Activated CD4-positive, alpha-beta memory T cell treated with anti-CD3 and anti-CD28 coated beads for 36 hours (primary cell): ENCODE results near the gene CTSE. TPM values are rescaled to one million over a fixed set of nuclear protein-coding genes. Genes with fewer than 3 reads are reported as not detected.
"Not testable (repeated sequence)": the region's sequence is repeated elsewhere in the genome, so short reads cannot be mapped to it uniquely, and the experiment has no call there.

Experiments
- CTCF ChIA-PET: fragments of 350-600 bp; sonication (Branson Sonifier 250); formaldehyde crosslinking; loops from one replicate; lab custom pipeline; 2021; ENCODE audit warnings: antibody characterized with exemption, inconsistent platforms; lab: Charles Lee
- POLR2A ChIA-PET: fragments of 350-600 bp; sonication (Branson Sonifier 250); formaldehyde crosslinking; loops from one replicate; lab custom pipeline; 2021; ENCODE audit warnings: antibody characterized with exemption; lab: Charles Lee
- DNase-seq: peaks from one replicate; pipeline ENCODE4 v3.0.0-alpha.2; 2020
- H3K27ac Mint-ChIP-seq: one replicate; pipeline ENCODE4 v1.8.0; 2021; ENCODE audit warnings: mixed read lengths
- H3K27me3 Mint-ChIP-seq: one replicate; pipeline ENCODE4 v1.8.0; 2021; ENCODE audit warnings: mixed read lengths
- H3K36me3 Mint-ChIP-seq: one replicate; pipeline ENCODE4 v1.8.0; 2021; ENCODE audit warnings: mixed read lengths
- H3K4me1 Mint-ChIP-seq: one replicate; pipeline ENCODE4 v1.8.0; 2021; ENCODE audit warnings: low read depth, mixed read lengths
- H3K4me3 Mint-ChIP-seq: one replicate; pipeline ENCODE4 v1.8.0; 2021; ENCODE audit warnings: mild to moderate bottlenecking, mixed read lengths
- H3K9me3 Mint-ChIP-seq: one replicate; pipeline ENCODE4 v1.8.0; 2021; ENCODE audit warnings: mixed read lengths
- intact Hi-C: fragments of 100-400 bp; cut with micrococcal nuclease; formaldehyde crosslinking; loops from one replicate; pipeline ENCODE4 v1.15.1; 2023
- total RNA-seq, 2 experiments: library from RNA; stranded (reverse); gene quantifications; one replicate each; pipeline ENCODE4 v1.2.3, GENCODE V29; 2021

The CTSE gene
- total RNA-seq, 2 experiments from 2014 or later: not detected

- DNase-seq: no peak
- H3K27me3 Mint-ChIP-seq: no peaks in the 10 kb centered on the region
- intact Hi-C loops: no loop called here
- CTCF ChIA-PET: interaction anchor here (1.6 kb wide), 1 partner anchor 82 kb away, joined by 3 read pairs; no protein-coding TSS in a partner anchor
- H3K4me3 Mint-ChIP-seq: no peak overlapping the region
- no peaks in the 10 kb centered on the region for H3K36me3 Mint-ChIP-seq
- no peak overlapping the region for H3K27ac Mint-ChIP-seq
- peaks cover 4% of the 10 kb centered on the region for H3K9me3 Mint-ChIP-seq
- no peaks in the 10 kb centered on the region for H3K4me1 Mint-ChIP-seq
- POLR2A ChIA-PET: no interaction called here
These were observed 35.2 kb upstream of the CTSE start for GRCh38 chr1:206058927-206059292.

- H3K27me3 Mint-ChIP-seq, intact Hi-C loops, POLR2A ChIA-PET, H3K4me3 Mint-ChIP-seq, H3K9me3 Mint-ChIP-seq, H3K4me1 Mint-ChIP-seq, H3K27ac Mint-ChIP-seq, H3K36me3 Mint-ChIP-seq, DNase-seq: not testable (repeated sequence)
- CTCF ChIA-PET: interaction anchor here (1.6 kb wide), 1 partner anchor 81 kb away, joined by 3 read pairs; no protein-coding TSS in a partner anchor
These were observed 34.7 kb upstream of the CTSE start for GRCh38 chr1:206058289-206058926.

- H3K4me1 Mint-ChIP-seq: peaks cover 26% of the 10 kb centered on the region
- H3K4me3 Mint-ChIP-seq, H3K9me3 Mint-ChIP-seq, intact Hi-C loops, H3K36me3 Mint-ChIP-seq, H3K27me3 Mint-ChIP-seq, H3K27ac Mint-ChIP-seq, DNase-seq: not testable (repeated sequence)
- ChIA-PET POLR2A (interaction anchor here (0.9 kb wide), 1 partner anchor 207 kb away, joined by 3 read pairs; no protein-coding TSS in a partner anchor), CTCF (interaction anchor here (0.7 to 2.1 kb wide), 6 partner anchors 25 to 900 kb away, joined by 3 to 8 read pairs (median 4); no protein-coding TSS in a partner anchor)
These were observed 32.1 kb upstream of the CTSE start for GRCh38 chr1:206055639-206056323.

GRCh38 chr1:206055069-206055625, 31.5 kb upstream of the CTSE start:
- H3K27me3 Mint-ChIP-seq, POLR2A ChIA-PET, H3K36me3 Mint-ChIP-seq, H3K27ac Mint-ChIP-seq, intact Hi-C loops, H3K4me3 Mint-ChIP-seq, H3K9me3 Mint-ChIP-seq, DNase-seq: not testable (repeated sequence)
- H3K4me1 Mint-ChIP-seq: peaks cover 30% of the 10 kb centered on the region
- CTCF ChIA-PET: interaction anchor here (0.7 to 2.1 kb wide), 5 partner anchors 24 to 900 kb away, joined by 3 to 8 read pairs (median 5); no protein-coding TSS in a partner anchor

- H3K36me3 Mint-ChIP-seq, H3K4me3 Mint-ChIP-seq, intact Hi-C loops, H3K9me3 Mint-ChIP-seq, H3K27ac Mint-ChIP-seq, H3K27me3 Mint-ChIP-seq, DNase-seq, POLR2A ChIA-PET: not testable (repeated sequence)
- H3K4me1 Mint-ChIP-seq: peaks cover 37% of the 10 kb centered on the region
- CTCF ChIA-PET: interaction anchor here (2.1 kb wide), 1 partner anchor 76 kb away, joined by 6 read pairs; no protein-coding TSS in a partner anchor
These were observed 29.9 kb upstream of the CTSE start for GRCh38 chr1:206053616-206054015.

GRCh38 chr1:206052919-206053610, 29.4 kb upstream of the CTSE start, which contains the start of gene RHEX:
Gene RHEX, plus strand, starts transcription at chr1:206053173. Its CDS starts 44,656 bp downstream, at chr1:206097829.
- DNase-seq: peak; percentile 48
- H3K36me3 Mint-ChIP-seq, POLR2A ChIA-PET, H3K9me3 Mint-ChIP-seq, H3K27me3 Mint-ChIP-seq, H3K4me3 Mint-ChIP-seq, intact Hi-C loops, CTCF ChIA-PET: not testable (repeated sequence)
- H3K27ac Mint-ChIP-seq: peak within 1 kb of the TSS; percentile 0
- H3K4me1 Mint-ChIP-seq: peaks cover 37% of the 10 kb centered on the region

- CTCF ChIA-PET, intact Hi-C loops: not testable (repeated sequence)
- H3K4me1 Mint-ChIP-seq: peaks cover 37% of the 10 kb centered on the region
These were observed 28.7 kb upstream of the CTSE start for GRCh38 chr1:206052231-206052865.

GRCh38 chr1:206050655-206051235, 27.1 kb upstream of the CTSE start:
- peak; percentile 76 for DNase-seq
- intact Hi-C loops: loop anchor here (2.0 kb wide), 1 partner anchor 14 kb away; no protein-coding TSS in a partner anchor
- H3K4me1 Mint-ChIP-seq: peaks cover 37% of the 10 kb centered on the region
- ChIA-PET CTCF (interaction anchor here (1.1 to 1.6 kb wide), 2 partner anchors 21 to 55 kb away, joined by 4 to 7 read pairs; no protein-coding TSS in a partner anchor), POLR2A (no interaction called here)
- no peaks in the 10 kb centered on the region for H3K27me3 Mint-ChIP-seq
- no peaks in the 10 kb centered on the region for H3K36me3 Mint-ChIP-seq
- no peak overlapping the region for H3K4me3 Mint-ChIP-seq
- H3K27ac Mint-ChIP-seq: peak overlapping the region; percentile 57
- H3K9me3 Mint-ChIP-seq: no peaks in the 10 kb centered on the region

More at GRCh38 chr1:206052231-206052865, 28.7 kb upstream of the CTSE start:
- H3K27ac Mint-ChIP-seq, H3K36me3 Mint-ChIP-seq, POLR2A ChIA-PET, DNase-seq, H3K4me3 Mint-ChIP-seq, H3K9me3 Mint-ChIP-seq, H3K27me3 Mint-ChIP-seq: not testable (repeated sequence)

- Mint-ChIP-seq H3K27me3 (no peaks in the 10 kb centered on the region), H3K4me3 (no peak overlapping the region), H3K9me3 (no peaks in the 10 kb centered on the region), H3K4me1 (peaks cover 37% of the 10 kb centered on the region), H3K36me3 (no peaks in the 10 kb centered on the region), H3K27ac (no peak overlapping the region)
- ChIA-PET CTCF (interaction anchor here (1.1 to 1.6 kb wide), 2 partner anchors 20 to 56 kb away, joined by 4 to 7 read pairs; no protein-coding TSS in a partner anchor), POLR2A (no interaction called here)
- no peak for DNase-seq
- intact Hi-C loops: loop anchor here (2.0 kb wide), 1 partner anchor 13 kb away; no protein-coding TSS in a partner anchor
These were observed 26.4 kb upstream of the CTSE start for GRCh38 chr1:206049919-206050600.

- no peaks in the 10 kb centered on the region for H3K9me3 Mint-ChIP-seq
- DNase-seq: no peak
- no peak overlapping the region for H3K27ac Mint-ChIP-seq
- H3K36me3 Mint-ChIP-seq: no peaks in the 10 kb centered on the region
- peaks cover 37% of the 10 kb centered on the region for H3K4me1 Mint-ChIP-seq
- H3K4me3 Mint-ChIP-seq: no peak overlapping the region
- CTCF ChIA-PET: interaction anchor here (2.2 kb wide), 1 partner anchor 19 kb away, joined by 10 read pairs; no protein-coding TSS in a partner anchor
- POLR2A ChIA-PET: no interaction called here
- H3K27me3 Mint-ChIP-seq: no peaks in the 10 kb centered on the region
- intact Hi-C loops: no loop called here
These were observed 25.6 kb upstream of the CTSE start for GRCh38 chr1:206049293-206049692.
